Left lung (tissue), 10 donors: ENCODE measurements around the gene TASP1. TPM values are rescaled to one million over a fixed set of nuclear protein-coding genes. Genes with fewer than 3 reads are reported as not detected.

Experiments used
- ATAC-seq: fragments of 200-7000 bp; cut with Tn5 transposase; one replicate; pipeline ENCODE4 v1.9.1; 2020; ENCODE audit warnings: moderate library complexity
- DNase-seq, 4 donors: peaks; one replicate each; pipeline ENCODE4 v3.0.0-alpha.2; 2013 to 2020
- H3K27ac ChIP-seq, 2 donors: fragments of 200-600 bp; sonication (generic) in 1 of 2; one replicate each; pipeline versions ENCODE4 v1.5.0 to v1.8.0; 2020 to 2021
- H3K27me3 ChIP-seq, 2 donors: fragments of 200-600 bp; sonication (generic) in 1 of 2; one replicate each; pipeline versions ENCODE4 v1.5.0 to v1.8.0; 2020 to 2021
- H3K36me3 ChIP-seq, 2 donors: fragments of 200-600 bp; sonication (generic) in 1 of 2; one replicate each; pipeline versions ENCODE4 v1.5.0 to v1.8.0; 2020 to 2021
- H3K4me1 ChIP-seq, 2 donors: fragments of 200-600 bp; one replicate each; pipeline ENCODE4 v1.8.0; 2021
- H3K4me3 ChIP-seq, 2 donors: fragments of 200-600 bp; sonication (generic) in 1 of 2; one replicate each; pipeline versions ENCODE4 v1.5.0 to v1.8.0; 2020 to 2021; ENCODE audit warnings: mild to moderate bottlenecking in 1 of 2
- H3K9me3 ChIP-seq, 2 donors: fragments of 200-600 bp; sonication (generic) in 1 of 2; one replicate each; pipeline versions ENCODE4 v1.5.0 to v1.8.0; 2020 to 2021
- intact Hi-C, 2 donors: fragments of 100-400 bp; cut with DNase I; formaldehyde crosslinking; loops; one replicate each; pipeline versions ENCODE4 v1.11.2 to v1.14.2; 2022
- polyA plus RNA-seq, 6 donors: library from polyadenylated mRNA; unstranded; fragments of 120-200 nt; gene quantifications; one replicate each; pipeline ENCODE4 v1.2.1, GENCODE V29; 2013; ENCODE audit not compliant: insufficient read length in 6 of 6
- total RNA-seq, 2 donors: library from RNA; stranded (reverse); fragmentation: NEBNext Ultra II Directional; extraction: Animal tissue kit (Norgen Biotek cat#: 25700); gene quantifications; one replicate each; pipeline ENCODE4 v1.2.1, GENCODE V29; 2021
- TF ChIP-seq, protein P1 (sequence below), 2 donors: fragments of 200-600 bp; sonication (generic) in 1 of 2; IDR thresholded peaks; one replicate each; pipeline versions ENCODE4 v1.5.0 to v1.8.0; 2021; ENCODE audit warnings: antibody characterized with exemption in 2 of 2
- donor health status: DM: no; HTN: yes; CAD: no.
- donor health status: DM: no; HTN: no; CAD: no.

Gene TASP1
- total and polyA plus RNA-seq, 8 donors: 12.9 to 19.9 (median 17.3) TPM

DNA sequence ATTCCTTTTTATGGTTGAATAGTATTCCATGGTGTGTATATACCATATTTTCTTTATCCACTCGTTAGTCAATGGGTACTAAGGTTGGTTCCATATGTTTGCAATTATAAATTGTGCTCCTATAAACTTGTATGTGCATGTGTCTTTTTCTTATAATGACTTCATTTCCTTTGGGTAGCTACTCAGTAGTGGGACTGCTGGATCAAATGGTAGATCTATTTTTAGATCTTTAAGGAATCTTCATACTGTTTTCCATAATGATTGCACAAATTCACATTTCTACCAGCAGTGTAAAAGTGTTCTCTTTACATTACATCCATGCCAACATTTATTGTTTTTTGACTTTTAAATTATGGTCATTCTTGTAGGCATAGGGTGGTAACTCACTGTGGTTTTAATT is 164.3 kb downstream of the TASP1 start:
- H3K27ac ChIP-seq: no peak overlapping the region
- H3K36me3 ChIP-seq: no peaks in the 10 kb centered on the region
- no peak for ATAC-seq
- H3K4me1 ChIP-seq: no peaks in the 10 kb centered on the region
- H3K4me3 ChIP-seq: no peak overlapping the region
- intact Hi-C loops: no loop called here
- no peak for DNase-seq
- no peaks in the 10 kb centered on the region for H3K9me3 ChIP-seq
- H3K27me3 ChIP-seq: no peaks in the 10 kb centered on the region
- TF ChIP-seq, protein P1, sequence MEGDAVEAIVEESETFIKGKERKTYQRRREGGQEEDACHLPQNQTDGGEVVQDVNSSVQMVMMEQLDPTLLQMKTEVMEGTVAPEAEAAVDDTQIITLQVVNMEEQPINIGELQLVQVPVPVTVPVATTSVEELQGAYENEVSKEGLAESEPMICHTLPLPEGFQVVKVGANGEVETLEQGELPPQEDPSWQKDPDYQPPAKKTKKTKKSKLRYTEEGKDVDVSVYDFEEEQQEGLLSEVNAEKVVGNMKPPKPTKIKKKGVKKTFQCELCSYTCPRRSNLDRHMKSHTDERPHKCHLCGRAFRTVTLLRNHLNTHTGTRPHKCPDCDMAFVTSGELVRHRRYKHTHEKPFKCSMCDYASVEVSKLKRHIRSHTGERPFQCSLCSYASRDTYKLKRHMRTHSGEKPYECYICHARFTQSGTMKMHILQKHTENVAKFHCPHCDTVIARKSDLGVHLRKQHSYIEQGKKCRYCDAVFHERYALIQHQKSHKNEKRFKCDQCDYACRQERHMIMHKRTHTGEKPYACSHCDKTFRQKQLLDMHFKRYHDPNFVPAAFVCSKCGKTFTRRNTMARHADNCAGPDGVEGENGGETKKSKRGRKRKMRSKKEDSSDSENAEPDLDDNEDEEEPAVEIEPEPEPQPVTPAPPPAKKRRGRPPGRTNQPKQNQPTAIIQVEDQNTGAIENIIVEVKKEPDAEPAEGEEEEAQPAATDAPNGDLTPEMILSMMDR (IDR thresholded peaks at IDR 0.05): no peak

DNA sequence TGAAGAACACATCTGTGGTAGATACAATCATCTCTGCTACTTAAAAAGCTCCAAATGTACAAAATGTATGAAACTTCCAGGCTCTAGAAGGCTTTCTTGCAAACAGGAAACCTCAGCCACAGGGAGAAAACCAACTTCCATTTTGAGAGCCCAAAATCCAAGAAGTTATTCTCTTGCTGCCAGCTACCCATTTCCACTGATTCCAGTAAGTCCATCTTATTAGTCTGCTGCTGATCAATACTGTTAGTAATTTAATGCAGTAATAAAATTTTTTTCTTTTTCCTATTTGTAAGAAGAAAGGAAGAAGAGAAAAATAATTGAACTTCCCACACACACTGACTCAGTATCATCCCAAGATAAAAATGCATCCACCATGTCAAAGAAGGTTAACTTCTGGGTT is 169.5 kb downstream of the TASP1 start:
- no peaks in the 10 kb centered on the region for H3K36me3 ChIP-seq
- TF ChIP-seq, protein P1 (IDR thresholded peaks at IDR 0.05): no peak
- ATAC-seq (no peak), DNase-seq (no peak)
- no peak overlapping the region for H3K27ac ChIP-seq
- no peaks in the 10 kb centered on the region for H3K4me1 ChIP-seq
- intact Hi-C loops: no loop called here
- no peaks in the 10 kb centered on the region for H3K27me3 ChIP-seq
- H3K4me3 ChIP-seq: no peak overlapping the region
- no peaks in the 10 kb centered on the region for H3K9me3 ChIP-seq

- Histone ChIP-seq H3K4me3 (no peak overlapping the region), H3K36me3 (no peaks in the 10 kb centered on the region), H3K27me3 (no peaks in the 10 kb centered on the region), H3K27ac (no peak overlapping the region), H3K4me1 (no peaks in the 10 kb centered on the region), H3K9me3 (no peaks in the 10 kb centered on the region)
- TF ChIP-seq, protein P1 (IDR thresholded peaks at IDR 0.05): no peak
- no peak for DNase-seq
- no peak for ATAC-seq
- intact Hi-C loops: no loop called here
These were observed 170.6 kb downstream of the TASP1 start for GRCh38 chr20:13468166-13468565.

DNA sequence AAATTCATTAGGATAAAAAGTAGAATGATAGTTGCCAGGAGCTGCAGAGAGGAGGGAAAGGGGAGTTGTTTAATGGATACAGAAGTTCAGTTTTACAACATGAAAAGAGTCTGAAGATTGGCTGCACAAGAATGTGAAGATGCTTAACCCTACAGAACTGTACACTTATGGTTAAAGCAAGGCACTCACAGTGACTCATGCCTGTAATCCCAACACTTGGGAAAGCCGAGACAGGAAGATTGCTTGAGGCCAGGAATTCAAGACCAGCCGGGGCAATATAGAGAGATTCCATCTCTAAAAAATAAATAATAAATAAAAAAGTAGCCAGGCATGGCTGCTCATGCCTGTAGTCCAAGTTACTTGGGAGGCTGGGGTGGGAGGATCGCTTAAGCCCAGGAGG is 174.0 kb downstream of the TASP1 start:
- intact Hi-C loops: no loop called here
- H3K27ac ChIP-seq: no peak overlapping the region
- no peaks in the 10 kb centered on the region for H3K9me3 ChIP-seq
- ATAC-seq: no peak
- H3K36me3 ChIP-seq: no peaks in the 10 kb centered on the region
- no peaks in the 10 kb centered on the region for H3K27me3 ChIP-seq
- H3K4me1 ChIP-seq: no peaks in the 10 kb centered on the region
- no peak overlapping the region for H3K4me3 ChIP-seq
- no peak for DNase-seq
- TF ChIP-seq, protein P1 (IDR thresholded peaks at IDR 0.05): no peak

GRCh38 chr20:13461849-13462458 is 176.8 kb downstream of the TASP1 start:
- ATAC-seq: no peak

More at GRCh38 chr20:13461849-13462458, 176.8 kb downstream of the TASP1 start:
- no peak for DNase-seq
- Histone ChIP-seq H3K27ac (no peak overlapping the region), H3K27me3 (no peaks in the 10 kb centered on the region), H3K4me1 (no peaks in the 10 kb centered on the region), H3K4me3 (no peak overlapping the region), H3K36me3 (no peaks in the 10 kb centered on the region), H3K9me3 (no peaks in the 10 kb centered on the region)
- intact Hi-C loops: no loop called here
- TF ChIP-seq, protein P1 (IDR thresholded peaks at IDR 0.05): no peak
